GM12878 (cell line): ENCODE results near the gene NDUFA7. TPM values are rescaled to one million over a fixed set of nuclear protein-coding genes. Genes with fewer than 3 reads are reported as not detected.

Experiments
- ATAC-seq: fragments of 200-7000 bp; cut with Tn5 transposase; 3 replicates; pipeline ENCODE4 v1.9.1; 2020; ENCODE audit warnings: mild to moderate bottlenecking, moderate library complexity
- BruUV-seq: library from RNA; stranded (reverse); fragments of 400-500 nt; replicated peaks from 2 replicates; lab custom pipeline; 2021; lab: Mats Ljungman, UMichigan
- CTCF ChIA-PET: fragments of 300-600 bp; sonication (Branson Sonifier 250); formaldehyde crosslinking; extraction: SDS; loops from one replicate; lab custom pipeline; 2021; ENCODE audit warnings: inconsistent platforms; lab: Yijun Ruan, JAX
- POLR2A ChIA-PET: fragments of 350-600 bp; formaldehyde crosslinking; extraction: SDS; loops from one replicate; lab custom pipeline; 2021; ENCODE audit warnings: inconsistent platforms; lab: Charles Lee
- RAD21 ChIA-PET: fragments of 300-600 bp; sonication (Branson Sonifier 250); formaldehyde crosslinking; loops from one replicate; lab custom pipeline; 2023; ENCODE audit warnings: antibody characterized with exemption; ENCODE audit not compliant: unreplicated experiment; lab: Charles Lee
- SMC1A ChIA-PET: fragments of 300-600 bp; sonication (Branson Sonifier 250); formaldehyde crosslinking; loops from one replicate; lab custom pipeline; 2023; ENCODE audit not compliant: unreplicated experiment, uncharacterized antibody; lab: Charles Lee
- DNase-seq: peaks from one replicate; pipeline ENCODE4 v3.0.0-alpha.2; 2011; ENCODE audit warnings: low read depth, low spot score
- FAIRE-seq: peaks from 3 replicates; lab custom pipeline; 2011; peaks lifted over from hg19 to GRCh38; lab: Jason Lieb, UNC
- H2AFZ ChIP-seq: 2 replicates; pipeline ENCODE4 v1.6.0; 2011; ENCODE audit warnings: low read depth, low read length, control low read depth; ENCODE audit not compliant: control insufficient read depth
- H3K27ac ChIP-seq: 2 replicates; pipeline ENCODE4 v1.5.1; 2011; ENCODE audit warnings: control low read depth; ENCODE audit not compliant: control insufficient read depth, insufficient read depth
- H3K27me3 ChIP-seq, 2 experiments: replicated peaks in 1 of 2; 2 replicates each; pipeline versions ENCODE4 v1.6.0 to v1.6.1; 2011; ENCODE audit warnings: low read length in 1 of 2; ENCODE audit not compliant: control insufficient read depth in 2 of 2, insufficient read depth in 2 of 2
- H3K36me3 ChIP-seq, 2 experiments: 2 replicates each; pipeline ENCODE4 v1.5.1; 2011; ENCODE audit warnings: low read length in 1 of 2; ENCODE audit not compliant: control insufficient read depth in 2 of 2, insufficient read depth in 2 of 2
- H3K4me1 ChIP-seq: 2 replicates; pipeline ENCODE4 v1.6.1; 2011; ENCODE audit warnings: mild to moderate bottlenecking, low read length, moderate library complexity, mixed read lengths; ENCODE audit not compliant: control insufficient read depth, insufficient read depth
- H3K4me2 ChIP-seq: 2 replicates; pipeline ENCODE4 v1.6.0; 2011; ENCODE audit warnings: control low read depth; ENCODE audit not compliant: control insufficient read depth, insufficient read depth
- H3K4me3 ChIP-seq: fragments of 200-600 bp; sonication (generic); 2 replicates; pipeline ENCODE4 v1.5.1; 2016
- H3K79me2 ChIP-seq: 2 replicates; pipeline ENCODE4 v1.6.0; 2011; ENCODE audit warnings: low read length; ENCODE audit not compliant: control insufficient read depth, insufficient read depth
- H3K9ac ChIP-seq: 2 replicates; pipeline ENCODE4 v1.8.0; 2011; ENCODE audit warnings: low read length, control low read depth, mixed read lengths; ENCODE audit not compliant: control insufficient read depth, insufficient read depth
- H3K9me3 ChIP-seq: replicated peaks from 3 replicates; pipeline ENCODE4 v1.5.1; 2011; ENCODE audit warnings: mild to moderate bottlenecking, low read length; ENCODE audit not compliant: control insufficient read depth, insufficient read depth
- H4K20me1 ChIP-seq: 2 replicates; pipeline ENCODE4 v1.6.0; 2011; ENCODE audit not compliant: control insufficient read depth, insufficient read depth
- CHD1 ChIP-seq: IDR thresholded peaks from 2 replicates; pipeline ENCODE4 v1.6.1; 2012; ENCODE audit warnings: low read depth, low read length, improper control_type of control experiment
- CHD4 ChIP-seq: fragments of 200-600 bp; sonication (generic); IDR thresholded peaks from 2 replicates; pipeline ENCODE4 v1.6.1; 2016; ENCODE audit warnings: mild to moderate bottlenecking
- CTCF ChIP-seq, 3 experiments: IDR thresholded peaks in 2 of 3; conservative IDR thresholded peaks in 1 of 3; 2 replicates each; pipeline ENCODE4 v1.5.1; 2011; ENCODE audit warnings: low read depth in 3 of 3, low read length in 3 of 3, mild to moderate bottlenecking in 3 of 3, control low read depth in 2 of 3, moderate library complexity in 2 of 3, inconsistent platforms in 1 of 3, mixed read lengths in 1 of 3; ENCODE audit not compliant: control insufficient read depth in 2 of 3, insufficient read depth in 1 of 3; ENCODE audit errors: extremely low read depth in 1 of 3
- EED ChIP-seq: sonication (generic); IDR thresholded peaks from 2 replicates; pipeline ENCODE4 v1.6.1; 2016; ENCODE audit warnings: antibody characterized with exemption, low read depth
- EGR1 ChIP-seq, 2 experiments: IDR thresholded peaks; 1 replicate in 1 of 2; 2 replicates in 1 of 2; pipeline ENCODE4 v1.6.1; 2011 to 2012; ENCODE audit warnings: low read depth in 2 of 2, low read length in 2 of 2, borderline replicate concordance in 1 of 2, mild to moderate bottlenecking in 1 of 2, moderate library complexity in 1 of 2
- ELK1 ChIP-seq: IDR thresholded peaks from 2 replicates; pipeline ENCODE4 v1.6.1; 2012; ENCODE audit warnings: low read depth, low read length, improper control_type of control experiment
- IRF5 ChIP-seq: fragments of 450-650 bp; IDR thresholded peaks from 2 replicates; pipeline ENCODE4 v1.6.1; 2017; ENCODE audit warnings: borderline replicate concordance
- MYC ChIP-seq: IDR thresholded peaks from 2 replicates; pipeline ENCODE4 v1.6.1; 2011; ENCODE audit warnings: mild to moderate bottlenecking, low read length, moderate library complexity, inconsistent platforms; ENCODE audit not compliant: insufficient read depth, insufficient replicate concordance, insufficient read length, severe bottlenecking
- NFYB ChIP-seq: IDR thresholded peaks from 2 replicates; pipeline ENCODE4 v1.6.1; 2011; ENCODE audit warnings: low read depth, mild to moderate bottlenecking, low read length, improper control_type of control experiment, moderate library complexity; ENCODE audit not compliant: insufficient read depth
- POLR2AphosphoS5 ChIP-seq: IDR thresholded peaks from 2 replicates; pipeline ENCODE4 v1.6.1; 2011; ENCODE audit warnings: mild to moderate bottlenecking, low read length, inconsistent platforms
- POU2F2 ChIP-seq: IDR thresholded peaks from 3 replicates; pipeline ENCODE4 v1.6.1; 2011; ENCODE audit warnings: low read depth, mild to moderate bottlenecking, low read length, borderline replicate concordance
- RELA ChIP-seq: fragments of 450-650 bp; IDR thresholded peaks from 2 replicates; pipeline ENCODE4 v1.8.0; 2014; ENCODE audit warnings: borderline replicate concordance; ENCODE audit not compliant: partially characterized antibody
- RUNX3 ChIP-seq: IDR thresholded peaks from 2 replicates; pipeline ENCODE4 v1.6.1; 2012; ENCODE audit warnings: low read length, inconsistent platforms
- SIN3A ChIP-seq: IDR thresholded peaks from 2 replicates; pipeline ENCODE4 v1.6.1; 2012; ENCODE audit warnings: low read depth, low read length, improper control_type of control experiment
- SP1 ChIP-seq: IDR thresholded peaks from one replicate; pipeline ENCODE4 v1.6.1; 2011; ENCODE audit warnings: low read depth, low read length
- SUZ12 ChIP-seq: fragments of 200-600 bp; sonication (generic); IDR thresholded peaks from one replicate; pipeline ENCODE4 v1.6.1; 2018; ENCODE audit warnings: antibody characterized with exemption, mild to moderate bottlenecking; ENCODE audit not compliant: unreplicated experiment
- ZNF207 ChIP-seq: fragments of 450-650 bp; IDR thresholded peaks from 2 replicates; pipeline ENCODE4 v1.6.1; 2014; ENCODE audit warnings: antibody characterized with exemption, mild to moderate bottlenecking, borderline replicate concordance
- ZSCAN29 ChIP-seq: fragments of 450-650 bp; IDR thresholded peaks from 2 replicates; pipeline ENCODE4 v1.6.1; 2017; ENCODE audit warnings: mild to moderate bottlenecking, moderate library complexity
- ZZZ3 ChIP-seq: IDR thresholded peaks from 2 replicates; pipeline ENCODE4 v1.6.1; 2011; ENCODE audit warnings: low read depth; ENCODE audit not compliant: control insufficient read depth, insufficient read length
- WGBS: methylation state at CpG from one replicate; pipeline ENCODE4 v1.1.6; 2016; ENCODE audit warnings: low lambda C conversion rate; ENCODE audit not compliant: insufficient replicate concordance, insufficient coverage; ENCODE audit errors: missing lambda C conversion rate; 5-methylcytosine and 5-hydroxymethylcytosine counted together
- in situ Hi-C: fragments of 300-500 bp; cut with MboI; formaldehyde crosslinking; loops from 9 replicates; pipeline ENCODE4 v1.14.3; 2018; ENCODE audit warnings: mixed read lengths
- intact Hi-C: fragments of 100-400 bp; cut with micrococcal nuclease; formaldehyde crosslinking; loops from one replicate; pipeline ENCODE4 v1.14.2; 2022; ENCODE audit not compliant: unreplicated experiment
- polyA plus RNA-seq, 11 experiments: library from polyadenylated mRNA; depleted of rRNA in 4 of 11; unstranded in 6 of 11; stranded (reverse) in 5 of 11; fragments of >200 nt; fragmentation: Nextera tagmentation in 4 of 11; fragmentation: Illumina TruSeq in 1 of 11; extraction: Ambion mirVana in 4 of 11; extraction: Trizol in 1 of 11; gene quantifications; 1 replicate in 1 of 11; 2 replicates in 10 of 11; pipeline versions ENCODE4 v1.2.1 to v1.2.3, GENCODE V29; 2011 to 2016; ENCODE audit warnings: inconsistent platforms in 2 of 11, missing spikeins in 2 of 11, low read depth in 1 of 11
- total RNA-seq, 4 experiments: library from RNA; depleted of rRNA in 3 of 4; stranded (reverse); fragments of >200 nt in 3 of 4; fragmentation: Illumina TruSeq in 1 of 4; extraction: Trizol in 1 of 4; gene quantifications; 2 replicates each; pipeline versions ENCODE4 v1.2.1 to v1.2.3, GENCODE V29; 2013 to 2021

Gene NDUFA7
- total and polyA plus RNA-seq, 10 of the 15 experiments (the other 5 are each of a cell fraction or from before 2014, with no cell fraction given) = 79.0 to 360 (median 174) TPM

GRCh38 chr19:8307965-8308866 is 13.0 kb downstream of the NDUFA7 start, which contains the start of gene CD320:
CD320 (minus strand) TSS chr19:8308358; CDS start chr19:8308290, 68 bp downstream.
- BruUV-seq = TSS peak; percentile 51
- CTCF ChIA-PET = no interaction called here
- TF ChIP-seq RUNX3 (no peak), CHD1 (no peak), EED (no peak), POLR2AphosphoS5 (peak; percentile 80), SUZ12 (no peak), SP1 (peak; percentile 57), ELK1 (0 out of 2 replicates have a peak, but pooled peaks have one; percentile 33), POU2F2 (peak; percentile 41; the same call in 1 of the 3 replicates), CTCF (IDR thresholded peaks at IDR 0.05 in 2 of 3, conservative IDR thresholded peaks at IDR 0.05 in 1 of 3; ENCODE audit: control insufficient read depth in 2 of 3, extremely low read depth in 1 of 3, insufficient read depth in 1 of 3, low read depth in 3 of 3, low read length in 3 of 3) (no peak), CHD4 (no peak), ZNF207 (peak; percentile 50; the same call in 1 of the 2 replicates), IRF5 (no peak), RELA (peak; percentile 6), EGR1 (IDR thresholded peaks at IDR 0.05; ENCODE audit: borderline replicate concordance in 1 of 2, low read depth in 2 of 2, low read length in 2 of 2) (0 out of 3 replicates have a peak, but pooled peaks of 1 of the 2 experiments have one; percentile 20), ZSCAN29 (peak; percentile 80; the same call in 1 of the 2 replicates), SIN3A (peak; percentile 76), MYC (peak; percentile 90), NFYB (peak; percentile 84), ZZZ3 (no peak)

More at GRCh38 chr19:8307965-8308866, 13.0 kb downstream of the NDUFA7 start, which contains the start of gene CD320:
- Histone ChIP-seq H3K27ac (peak within 1 kb of the TSS; percentile 35), H3K4me2 (peak within 1 kb of the TSS; percentile 100), H4K20me1 (no peaks in the 10 kb centered on the region), H3K4me1 (peaks cover 11% of the 10 kb centered on the region), H2AFZ (peak within 1 kb of the TSS; percentile 86), H3K27me3 (no peaks in the 10 kb centered on the region), H3K79me2 (peaks cover 21% of the 10 kb centered on the region), H3K36me3 (peaks cover 9 to 12% of the 10 kb centered on the region in 2 experiments; a peak in 3 of 4 replicates), H3K9ac (peak within 1 kb of the TSS; percentile 93), H3K9me3 (no peaks in the 10 kb centered on the region), H3K4me3 (peak within 1 kb of the TSS; percentile 91)
- DNase-seq (peak; percentile 63), FAIRE-seq (peak; percentile 94), ATAC-seq (peak; percentile 94)
- ChIA-PET SMC1A (no interaction called here), RAD21 (no interaction called here), POLR2A (interaction anchor here (1.0 kb wide), 1 partner anchor 41 kb away, joined by 9 read pairs; no protein-coding TSS in a partner anchor)
- in situ Hi-C loops (loop anchor here (5.0 kb wide), 1 partner anchor 36 kb away; no protein-coding TSS in a partner anchor), intact Hi-C loops (no loop called here)
- under 1% methylated on average over 63 of the region's 63 CpGs for WGBS
